Stimulated activated memory B cell treated with anti-CD40 and anti-IgM and Interleukin-4, amounts not matched to agents 10 μg/mL and 1 μg/mL and 100 μg/mL, for 72 hours (primary cell): ENCODE data around the gene FLNB.

Experiments used
- ATAC-seq: fragments of 150-1000 bp; cut with Tn5 transposase; 2 replicates; pipeline ENCODE4 v1.10.0; 2021
- H3K27ac Mint-ChIP-seq: one replicate; pipeline ENCODE4 v1.8.0; 2022; ENCODE audit warnings: mild to moderate bottlenecking, mixed read lengths
- H3K27me3 Mint-ChIP-seq: one replicate; pipeline ENCODE4 v1.8.0; 2022; ENCODE audit warnings: mixed read lengths
- H3K36me3 Mint-ChIP-seq: one replicate; pipeline ENCODE4 v1.8.0; 2022; ENCODE audit warnings: mixed read lengths
- H3K4me1 Mint-ChIP-seq: one replicate; pipeline ENCODE4 v1.8.0; 2022; ENCODE audit warnings: mixed read lengths
- H3K4me3 Mint-ChIP-seq: one replicate; pipeline ENCODE4 v1.8.0; 2022; ENCODE audit warnings: mild to moderate bottlenecking, moderate library complexity, mixed read lengths
- H3K9me3 Mint-ChIP-seq: one replicate; pipeline ENCODE4 v1.8.0; 2022; ENCODE audit warnings: mixed read lengths

Gene FLNB

DNA sequence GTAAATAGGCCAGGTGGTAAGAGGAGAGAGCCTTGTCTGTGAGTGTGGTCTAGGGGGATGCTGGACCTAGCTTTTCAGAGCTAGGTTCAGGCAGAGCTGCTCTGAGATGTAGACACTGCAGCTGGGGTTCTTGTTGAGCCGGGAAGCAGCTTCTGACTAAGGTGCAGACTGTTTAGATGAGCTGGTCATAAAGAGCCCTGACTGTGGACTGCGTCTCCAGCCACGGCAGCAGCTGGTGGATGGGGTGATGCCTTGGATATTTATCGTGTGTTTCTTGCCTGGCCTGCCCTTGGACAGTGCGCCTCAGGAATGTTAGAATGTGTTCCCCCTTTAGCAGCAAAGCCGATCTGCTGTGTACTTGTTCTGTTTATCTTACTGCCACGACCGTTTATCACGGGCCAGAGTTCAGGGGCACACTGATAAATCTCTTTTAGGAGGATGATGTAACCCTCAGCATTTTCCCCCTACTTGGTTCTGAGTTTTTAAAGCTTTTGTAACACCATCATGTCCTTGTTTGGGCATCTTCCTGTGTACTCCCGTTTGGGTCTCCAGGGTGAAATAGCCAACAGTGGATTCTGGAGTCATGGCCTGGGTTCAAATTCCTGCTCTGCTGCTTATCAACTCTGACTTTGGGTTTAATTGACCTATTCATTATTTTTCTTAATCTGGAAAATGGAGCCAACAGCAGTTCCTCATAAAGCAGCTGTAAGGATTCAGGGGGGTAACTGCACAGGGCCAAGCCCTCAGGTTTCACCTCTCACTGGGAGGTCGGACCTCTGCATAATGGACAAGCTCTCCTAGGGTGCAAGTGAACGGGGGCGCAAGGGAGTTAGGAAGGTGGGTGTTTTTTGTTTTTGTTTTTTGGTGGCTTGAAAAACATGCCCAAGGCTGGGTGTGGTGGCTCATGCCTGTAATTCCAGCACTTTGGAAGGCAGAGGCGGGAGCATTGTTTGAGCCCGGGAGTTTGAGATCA is 51.4 kb downstream of the FLNB start:
- Mint-ChIP-seq H3K4me3 (no peak overlapping the region), H3K36me3 (peaks cover 12% of the 10 kb centered on the region), H3K9me3 (peaks cover 3% of the 10 kb centered on the region), H3K27me3 (no peaks in the 10 kb centered on the region), H3K27ac (no peak overlapping the region), H3K4me1 (no peaks in the 10 kb centered on the region)
- no peak for ATAC-seq

DNA sequence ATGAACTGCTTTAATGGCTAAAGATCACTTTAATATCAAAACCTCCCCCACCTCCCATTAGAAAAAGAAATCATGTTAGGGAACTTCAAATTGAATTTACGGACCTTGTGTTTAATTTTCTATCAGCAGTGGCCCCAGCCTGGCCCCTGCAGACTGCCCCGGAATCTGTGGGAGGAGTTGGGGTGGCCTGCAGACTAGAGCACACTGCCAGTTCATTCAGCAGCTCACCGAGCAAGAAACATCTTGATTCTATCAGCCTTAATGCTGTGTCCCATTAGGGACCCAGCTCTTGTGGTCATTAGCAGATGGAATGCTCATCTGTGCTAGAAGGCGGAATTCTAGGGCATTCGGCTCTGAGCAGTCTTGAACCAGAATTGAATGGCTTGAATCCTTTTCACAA is 54.2 kb downstream of the FLNB start:
- no peaks in the 10 kb centered on the region for H3K9me3 Mint-ChIP-seq
- H3K4me3 Mint-ChIP-seq = no peak overlapping the region
- no peaks in the 10 kb centered on the region for H3K27me3 Mint-ChIP-seq
- H3K27ac Mint-ChIP-seq = no peak overlapping the region
- ATAC-seq = no peak
- no peaks in the 10 kb centered on the region for H3K4me1 Mint-ChIP-seq
- H3K36me3 Mint-ChIP-seq = peaks cover 8% of the 10 kb centered on the region

DNA sequence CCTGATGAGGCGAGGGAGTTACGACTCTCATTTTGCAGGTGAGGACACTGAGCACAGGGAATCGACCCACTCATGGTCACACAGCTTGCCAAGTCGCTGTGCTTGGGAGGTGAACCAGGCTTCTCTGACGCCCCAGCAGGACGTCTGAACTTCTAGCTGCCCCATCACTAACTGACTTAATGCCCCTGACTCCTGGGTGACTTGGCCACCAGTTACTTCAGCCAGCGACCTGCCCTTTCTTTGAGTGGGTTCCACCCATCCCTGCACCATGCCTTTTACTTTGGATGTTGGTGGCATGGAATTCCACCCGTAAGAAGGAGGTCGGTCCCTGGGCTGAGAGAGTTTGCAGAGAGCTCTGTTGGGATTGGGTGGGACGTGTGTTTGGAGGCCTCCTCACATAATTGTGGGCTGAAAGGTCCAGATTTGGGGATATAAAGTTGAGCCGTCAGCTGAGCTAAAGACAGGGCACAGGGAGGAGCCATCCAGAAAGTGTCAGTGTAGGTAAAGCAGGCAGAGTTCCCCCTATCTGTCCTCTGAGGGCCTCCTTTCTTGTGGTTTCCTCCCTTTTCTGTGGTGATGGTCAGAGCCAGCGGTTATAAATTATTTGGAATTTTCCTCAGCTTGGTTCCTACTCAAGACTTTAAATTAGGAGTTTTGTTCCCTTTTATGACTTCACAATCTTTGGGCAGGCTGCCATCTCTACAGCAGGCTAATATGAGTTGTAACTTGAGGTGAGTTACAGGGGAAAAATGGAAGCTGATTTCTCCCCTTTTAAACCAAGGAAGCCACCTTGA is 55.0 kb downstream of the FLNB start:
- no peak overlapping the region for H3K4me3 Mint-ChIP-seq
- no peaks in the 10 kb centered on the region for H3K27me3 Mint-ChIP-seq
- H3K27ac Mint-ChIP-seq = no peak overlapping the region
- H3K36me3 Mint-ChIP-seq = peaks cover 5% of the 10 kb centered on the region
- peaks cover 6% of the 10 kb centered on the region for H3K4me1 Mint-ChIP-seq
- ATAC-seq = no peak
- no peaks in the 10 kb centered on the region for H3K9me3 Mint-ChIP-seq

DNA sequence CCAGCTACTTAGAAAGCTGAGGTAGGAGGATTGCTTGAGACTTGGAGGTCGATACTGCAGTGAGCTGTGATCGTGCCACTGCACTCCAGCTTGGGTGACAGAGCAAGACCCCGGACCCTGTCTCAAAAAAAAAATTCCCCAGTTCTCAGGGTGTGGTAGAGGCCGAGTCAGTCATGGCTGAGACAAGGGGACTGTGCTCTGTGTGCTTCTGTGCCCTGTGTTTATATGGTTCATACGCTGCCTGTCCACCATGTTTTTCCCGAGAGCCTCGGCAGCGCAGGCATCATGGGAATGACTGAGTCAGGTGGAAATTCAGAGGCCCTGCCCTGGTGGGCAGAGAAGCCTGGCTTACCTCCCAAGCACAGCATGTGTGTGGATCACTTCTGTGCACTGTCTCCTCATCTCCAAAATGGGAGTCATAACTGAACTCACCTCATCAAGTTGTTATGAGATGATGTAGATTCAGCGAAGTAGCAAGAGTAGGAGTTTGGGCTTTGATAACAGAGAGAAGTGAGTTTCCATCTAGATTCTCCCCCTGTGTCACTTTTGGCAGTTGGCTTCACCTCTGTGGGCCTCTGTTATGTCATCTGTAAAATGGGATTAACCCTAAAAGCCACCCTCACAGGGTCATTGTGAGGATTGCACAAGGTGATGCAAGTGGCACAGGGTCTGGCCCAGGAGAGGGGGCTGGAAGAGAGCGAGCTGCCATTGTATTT is 56.9 kb downstream of the FLNB start:
- no peaks in the 10 kb centered on the region for H3K27me3 Mint-ChIP-seq
- no peak overlapping the region for H3K27ac Mint-ChIP-seq
- no peak for ATAC-seq
- H3K9me3 Mint-ChIP-seq = no peaks in the 10 kb centered on the region
- H3K4me1 Mint-ChIP-seq = peaks cover 8% of the 10 kb centered on the region
- H3K36me3 Mint-ChIP-seq = no peaks in the 10 kb centered on the region
- no peak overlapping the region for H3K4me3 Mint-ChIP-seq

DNA sequence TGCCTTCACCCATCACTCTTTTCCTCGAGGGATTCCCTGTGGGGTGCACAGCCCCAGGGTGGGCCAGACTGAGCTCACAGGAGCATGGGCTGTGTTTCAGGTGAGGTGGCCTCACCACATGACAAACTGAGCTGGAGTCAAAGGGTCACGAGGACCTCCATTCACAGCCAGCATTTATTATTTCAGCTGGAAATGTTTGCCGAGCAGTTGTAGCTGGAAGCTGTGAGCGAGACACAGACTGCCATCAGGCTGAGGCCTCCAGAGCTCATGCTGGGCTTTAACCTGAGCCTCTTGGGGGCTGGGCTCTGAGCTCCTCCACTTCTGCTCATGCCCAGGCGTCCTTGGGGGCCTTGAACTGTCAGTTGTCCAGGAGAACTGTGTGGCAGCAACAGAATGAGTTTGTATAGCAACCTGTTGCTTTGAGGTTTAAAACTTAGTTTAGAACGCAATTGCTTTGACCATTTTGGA is 57.5 kb downstream of the FLNB start:
- H3K9me3 Mint-ChIP-seq = no peaks in the 10 kb centered on the region
- H3K27me3 Mint-ChIP-seq = no peaks in the 10 kb centered on the region
- H3K36me3 Mint-ChIP-seq = no peaks in the 10 kb centered on the region
- peaks cover 8% of the 10 kb centered on the region for H3K4me1 Mint-ChIP-seq
- H3K27ac Mint-ChIP-seq = no peak overlapping the region
- no peak for ATAC-seq
- H3K4me3 Mint-ChIP-seq = no peak overlapping the region

DNA sequence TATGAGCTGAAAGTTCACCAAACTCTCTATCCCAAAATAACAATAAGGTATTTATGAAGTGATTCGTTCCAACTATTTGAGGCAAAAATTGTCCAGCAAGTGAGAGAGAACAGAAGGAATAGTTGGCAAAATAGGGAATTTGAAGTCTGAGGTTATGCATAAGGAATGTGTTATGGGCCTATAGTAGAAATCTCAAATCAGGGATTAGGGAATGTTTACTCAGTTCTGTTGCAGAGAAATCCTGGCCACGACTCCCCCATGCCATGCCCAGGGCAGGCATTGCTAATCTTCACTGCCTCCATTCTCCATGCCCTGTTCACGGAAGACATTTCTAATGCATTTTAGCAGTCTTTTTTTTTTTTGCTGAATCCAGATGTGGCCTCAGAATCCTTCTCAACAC is 58.6 kb downstream of the FLNB start:
- ATAC-seq = no peak
- Mint-ChIP-seq H3K36me3 (no peaks in the 10 kb centered on the region), H3K4me3 (no peak overlapping the region), H3K27me3 (no peaks in the 10 kb centered on the region), H3K4me1 (peaks cover 8% of the 10 kb centered on the region), H3K9me3 (no peaks in the 10 kb centered on the region), H3K27ac (no peak overlapping the region)

DNA sequence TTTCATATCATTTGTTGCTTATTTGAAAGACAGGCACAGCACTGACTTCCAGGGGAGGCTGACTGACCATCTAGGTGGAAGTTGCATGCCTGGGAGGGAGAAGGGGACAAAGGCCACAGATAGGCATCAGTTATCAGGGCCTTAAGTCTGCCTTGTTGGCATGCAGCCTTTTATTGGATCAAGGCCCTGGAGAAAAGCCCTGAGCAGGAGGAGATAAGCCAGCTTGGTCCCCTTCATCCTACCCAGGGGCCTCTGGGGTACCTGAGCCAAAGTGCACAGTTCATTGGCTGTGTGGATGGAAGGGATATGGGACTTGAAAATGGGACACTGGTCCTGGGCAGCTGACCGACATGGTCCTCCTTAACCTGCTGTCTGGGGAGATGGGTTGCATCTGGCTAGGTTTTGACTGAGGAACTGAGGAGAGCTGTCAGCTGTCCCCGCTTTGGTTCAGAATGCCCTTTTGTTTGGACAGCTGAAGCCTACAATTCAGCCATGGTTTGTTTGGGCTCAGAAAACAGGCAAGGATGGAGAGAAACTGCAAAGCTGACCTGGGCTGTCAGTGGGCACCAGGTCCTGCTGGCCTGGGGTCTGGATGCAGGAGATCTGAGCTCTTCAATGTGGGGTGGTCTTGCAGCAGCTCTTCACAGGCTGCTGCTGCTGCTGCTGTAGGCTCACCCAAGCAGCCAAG is 60.0 kb downstream of the FLNB start:
- H3K36me3 Mint-ChIP-seq = no peaks in the 10 kb centered on the region
- H3K9me3 Mint-ChIP-seq = no peaks in the 10 kb centered on the region
- peaks cover 10% of the 10 kb centered on the region for H3K4me1 Mint-ChIP-seq
- no peaks in the 10 kb centered on the region for H3K27me3 Mint-ChIP-seq
- H3K4me3 Mint-ChIP-seq = no peak overlapping the region
- H3K27ac Mint-ChIP-seq = no peak overlapping the region
- no peak for ATAC-seq

DNA sequence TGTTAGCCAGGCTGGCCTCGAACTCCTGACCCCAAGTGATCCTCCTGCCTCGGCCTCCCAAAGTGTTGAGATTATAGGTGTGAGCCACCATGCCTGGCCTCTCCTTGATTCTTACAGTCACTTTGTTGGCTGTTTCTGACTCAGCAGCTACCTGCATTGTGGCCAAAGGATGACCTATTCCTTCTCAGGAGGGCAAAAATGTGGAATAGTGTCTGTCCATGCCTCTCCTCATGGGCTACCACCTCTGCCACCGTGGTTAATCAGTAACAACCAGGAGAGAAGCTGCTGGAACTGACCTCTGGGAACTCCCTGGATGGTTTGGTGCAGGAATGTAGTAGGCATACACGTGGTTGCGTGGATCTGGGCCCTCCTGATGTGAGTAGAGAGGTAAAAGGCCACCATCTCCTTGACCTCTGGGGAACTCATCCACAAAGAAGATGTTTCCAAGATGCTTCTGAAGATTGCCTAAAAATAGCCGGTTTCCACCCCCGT is 63.3 kb downstream of the FLNB start:
- Mint-ChIP-seq H3K4me1 (peaks cover 34% of the 10 kb centered on the region), H3K36me3 (no peaks in the 10 kb centered on the region), H3K27me3 (no peaks in the 10 kb centered on the region), H3K4me3 (no peak overlapping the region), H3K27ac (no peak overlapping the region), H3K9me3 (no peaks in the 10 kb centered on the region)
- no peak for ATAC-seq

DNA sequence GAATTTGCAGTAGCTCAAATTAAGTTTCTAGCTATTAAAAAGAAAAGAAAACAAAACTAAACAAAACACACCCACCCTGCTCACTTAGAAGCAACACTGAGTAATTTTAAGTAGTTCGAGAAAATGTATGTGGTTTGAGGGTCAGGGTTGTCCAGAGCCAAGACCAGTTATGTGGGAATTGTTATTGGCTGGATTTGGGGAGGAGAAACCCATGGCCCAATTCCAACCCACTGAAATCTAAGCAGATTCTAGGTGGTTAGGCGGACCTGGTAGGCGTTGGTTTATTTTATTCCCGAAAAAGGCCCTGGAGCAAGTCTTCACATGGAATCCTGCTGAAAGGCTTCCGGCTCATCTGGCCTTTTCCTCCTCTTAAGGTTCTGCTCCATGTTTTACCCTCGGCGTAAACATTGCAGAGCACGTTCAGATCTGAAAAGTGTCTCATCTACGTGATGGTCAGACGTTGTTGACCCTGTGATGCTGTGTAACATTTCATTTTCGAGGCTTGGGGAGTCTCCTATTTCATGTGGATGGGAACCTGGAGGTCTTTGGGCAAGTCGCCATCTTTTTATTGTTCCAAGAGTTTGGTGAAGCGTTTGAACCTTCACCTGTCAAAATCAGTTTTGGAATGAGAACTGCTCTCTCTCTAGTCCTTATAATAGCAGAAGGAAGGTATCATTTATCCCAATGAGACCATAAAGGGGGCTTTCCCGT is 64.0 kb downstream of the FLNB start:
- Mint-ChIP-seq H3K9me3 (no peaks in the 10 kb centered on the region), H3K4me3 (no peak overlapping the region), H3K4me1 (peaks cover 34% of the 10 kb centered on the region), H3K27me3 (no peaks in the 10 kb centered on the region), H3K36me3 (no peaks in the 10 kb centered on the region), H3K27ac (no peak overlapping the region)
- ATAC-seq = no peak

DNA sequence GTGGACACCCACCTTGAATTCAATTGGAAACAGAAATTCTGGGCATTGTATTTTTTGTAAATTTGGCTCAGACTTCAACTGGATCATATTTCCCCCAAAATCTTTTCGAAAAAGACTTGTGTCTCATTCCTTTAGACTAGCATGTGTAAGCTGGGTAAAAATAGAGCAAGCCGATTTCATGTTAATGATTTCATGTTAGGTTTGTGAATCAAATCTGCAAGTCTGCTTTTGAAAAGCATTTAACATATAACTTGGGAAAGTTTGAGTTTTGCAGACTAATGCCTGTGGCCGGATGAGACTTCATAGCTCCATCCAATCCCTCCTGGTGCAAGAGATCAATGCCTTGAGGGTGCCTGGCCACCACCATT is 64.5 kb downstream of the FLNB start:
- Mint-ChIP-seq H3K27me3 (no peaks in the 10 kb centered on the region), H3K4me3 (no peak overlapping the region), H3K36me3 (peaks cover 5% of the 10 kb centered on the region), H3K9me3 (no peaks in the 10 kb centered on the region), H3K27ac (no peak overlapping the region), H3K4me1 (peaks cover 33% of the 10 kb centered on the region)
- ATAC-seq = no peak

DNA sequence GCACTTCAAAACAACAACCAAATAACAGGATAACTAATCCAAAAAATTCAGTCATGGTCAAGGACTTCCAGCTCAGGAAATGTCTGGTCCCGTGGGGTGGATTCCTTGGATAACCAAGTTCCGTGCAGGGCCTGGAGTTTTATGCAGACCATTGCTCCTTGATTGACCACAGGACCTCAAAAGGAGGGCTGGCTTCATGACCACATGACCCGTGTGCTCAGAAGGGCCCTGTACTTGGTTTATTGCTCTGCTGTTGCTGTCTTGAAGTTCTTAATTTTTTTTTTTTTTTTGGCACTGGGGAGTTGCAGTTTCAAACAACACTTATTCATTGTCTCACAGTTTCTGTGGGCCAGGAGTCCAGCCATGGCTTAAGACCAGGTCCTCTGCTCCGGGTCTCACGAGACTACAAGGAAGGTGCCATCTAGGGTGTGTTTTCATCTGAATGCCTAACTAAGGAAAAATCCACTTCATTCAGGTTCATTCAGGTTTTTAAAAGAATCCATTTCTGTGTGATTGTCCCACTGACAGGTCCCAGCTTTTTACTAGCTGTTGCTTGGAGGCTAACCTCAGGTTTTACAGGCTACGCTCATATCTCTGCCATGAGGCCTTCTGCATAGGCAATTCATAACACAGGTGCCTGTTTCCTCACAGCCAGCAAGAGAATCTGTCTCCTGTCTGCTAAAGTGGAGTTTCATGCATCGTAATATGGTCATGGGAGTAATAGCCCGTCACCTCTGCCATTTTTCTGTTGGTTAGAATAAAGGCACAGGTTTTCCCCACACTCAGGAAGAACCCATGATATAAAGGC is 65.3 kb downstream of the FLNB start:
- H3K4me3 Mint-ChIP-seq = no peak overlapping the region
- H3K27me3 Mint-ChIP-seq = no peaks in the 10 kb centered on the region
- peaks cover 25% of the 10 kb centered on the region for H3K4me1 Mint-ChIP-seq
- ATAC-seq = no peak
- H3K9me3 Mint-ChIP-seq = no peaks in the 10 kb centered on the region
- H3K36me3 Mint-ChIP-seq = peaks cover 12% of the 10 kb centered on the region
- no peak overlapping the region for H3K27ac Mint-ChIP-seq

DNA sequence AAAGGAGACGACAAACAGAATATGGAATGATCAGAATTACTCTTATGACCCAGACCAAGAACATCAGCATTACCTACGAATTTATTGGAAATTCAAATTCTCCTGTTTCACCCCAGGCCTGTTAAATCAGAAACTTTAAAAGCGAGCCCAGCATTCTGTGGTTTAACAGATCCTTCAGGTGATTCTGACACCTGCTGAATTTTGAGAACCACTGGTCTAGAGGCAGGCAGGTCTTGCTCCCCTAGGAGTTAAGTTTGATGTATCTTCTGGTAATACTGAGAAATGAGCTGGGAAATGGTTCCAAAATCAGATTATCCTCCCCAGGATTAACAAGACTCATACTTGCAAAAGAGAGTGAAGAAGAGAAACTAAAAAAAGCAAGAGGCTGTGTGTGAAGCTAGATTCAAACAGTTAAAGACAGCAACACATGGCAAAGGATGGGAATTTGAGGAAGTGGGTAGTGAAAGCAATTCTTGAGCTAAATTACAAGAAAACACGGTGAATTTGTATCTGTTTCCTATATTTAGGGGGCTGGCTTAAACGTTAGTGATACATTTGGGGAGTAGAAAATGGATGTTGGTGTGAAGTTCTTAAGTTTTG is 66.0 kb downstream of the FLNB start:
- Mint-ChIP-seq H3K27ac (no peak overlapping the region), H3K9me3 (no peaks in the 10 kb centered on the region), H3K4me3 (no peak overlapping the region), H3K36me3 (peaks cover 18% of the 10 kb centered on the region), H3K4me1 (peaks cover 25% of the 10 kb centered on the region), H3K27me3 (no peaks in the 10 kb centered on the region)
- ATAC-seq = peak; percentile 58

DNA sequence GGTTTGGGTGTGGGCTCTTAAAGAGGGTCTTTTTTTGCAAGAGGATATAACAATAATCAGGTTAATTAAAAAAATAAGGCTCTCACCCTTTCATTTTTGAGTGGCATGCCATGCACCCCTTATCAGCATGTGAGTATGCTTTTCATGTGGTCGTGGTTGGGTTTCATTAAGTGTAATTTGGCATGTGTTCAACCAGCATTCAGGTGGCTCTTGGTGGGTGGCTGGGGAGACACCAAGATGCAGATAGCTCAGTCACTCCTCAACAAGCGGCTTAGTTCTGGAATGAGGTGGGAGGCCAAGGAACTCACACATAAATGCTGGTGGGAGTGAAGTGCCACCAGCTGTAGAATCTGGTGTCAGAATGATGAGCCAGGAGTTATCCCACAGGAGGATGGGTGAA is 66.8 kb downstream of the FLNB start:
- H3K4me3 Mint-ChIP-seq = no peak overlapping the region
- peaks cover 25% of the 10 kb centered on the region for H3K36me3 Mint-ChIP-seq
- peaks cover 25% of the 10 kb centered on the region for H3K4me1 Mint-ChIP-seq
- H3K9me3 Mint-ChIP-seq = no peaks in the 10 kb centered on the region
- ATAC-seq = no peak
- no peak overlapping the region for H3K27ac Mint-ChIP-seq
- no peaks in the 10 kb centered on the region for H3K27me3 Mint-ChIP-seq
